Thoracic aorta (tissue), 2 donors: Measurements from ENCODE around the gene GAK. TPM values are rescaled to one million over a fixed set of nuclear protein-coding genes. Genes with fewer than 3 reads are reported as not detected.

Experiments used
- ATAC-seq: fragments of 150-250 bp; one replicate; pipeline ENCODE4 v1.8.0; 2017; ENCODE audit warnings: low read depth; ENCODE audit not compliant: insufficient number of reproducible peaks, low FRiP score
- DNase-seq: peaks from one replicate; pipeline ENCODE4 v3.0.0-alpha.2; 2020; ENCODE audit warnings: low spot score
- H3K27ac ChIP-seq, 2 donors: fragments of 200-600 bp; sonication (generic); 1 replicate in 1 of 2; 2 replicates in 1 of 2; pipeline ENCODE4 v1.5.1; 2016; ENCODE audit warnings: mild to moderate bottlenecking in 2 of 2, moderate library complexity in 2 of 2
- H3K27me3 ChIP-seq: fragments of 200-600 bp; sonication (generic); replicated peaks from 2 replicates; pipeline ENCODE4 v1.6.0; 2016; ENCODE audit warnings: mild to moderate bottlenecking; ENCODE audit not compliant: insufficient read depth
- H3K36me3 ChIP-seq: fragments of 200-600 bp; sonication (generic); one replicate; pipeline ENCODE4 v1.5.1; 2016
- H3K4me1 ChIP-seq, 2 donors: fragments of 200-600 bp; sonication (generic); 1 replicate in 1 of 2; 2 replicates in 1 of 2; pipeline versions ENCODE4 v1.5.1 to v1.6.0; 2016; ENCODE audit warnings: low read depth in 2 of 2, mild to moderate bottlenecking in 1 of 2; ENCODE audit not compliant: control insufficient read depth in 1 of 2
- H3K4me3 ChIP-seq: fragments of 200-600 bp; sonication (generic); 2 replicates; pipeline ENCODE4 v1.5.1; 2016; ENCODE audit warnings: mild to moderate bottlenecking
- H3K9me3 ChIP-seq: fragments of 200-600 bp; sonication (generic); 2 replicates; pipeline ENCODE4 v1.5.1; 2016
- CTCF ChIP-seq: fragments of 200-600 bp; sonication (generic); IDR thresholded peaks from one replicate; pipeline ENCODE4 v1.5.1; 2019; ENCODE audit warnings: antibody characterized with exemption
- total RNA-seq, 2 donors: library from RNA; depleted of rRNA; stranded (reverse); fragments of >200 nt; gene quantifications; one replicate each; pipeline versions ENCODE4 v1.1.0 to v1.2.3, GENCODE V29; 2016

GAK gene
- total RNA-seq, 2 donors from 2014 or later: 111 to 170 TPM

- Histone ChIP-seq H3K27me3 (no peaks in the 10 kb centered on the region), H3K4me1 (no peaks in the 10 kb centered on the region), H3K27ac (no peak overlapping the region), H3K4me3 (no peak overlapping the region), H3K9me3 (no peaks in the 10 kb centered on the region), H3K36me3 (peaks cover 24% of the 10 kb centered on the region)
- ATAC-seq: no peak
- no peak for DNase-seq
- no peak for TF ChIP-seq CTCF
Observed at GRCh38 chr4:956531-957230, 24.6 kb upstream of the GAK start.

GRCh38 chr4:955931-956381 lies 23.8 kb upstream of the GAK start:
- Histone ChIP-seq H3K27me3 (no peaks in the 10 kb centered on the region), H3K9me3 (no peaks in the 10 kb centered on the region), H3K27ac (no peak overlapping the region), H3K36me3 (peaks cover 20% of the 10 kb centered on the region), H3K4me3 (no peak overlapping the region), H3K4me1 (no peaks in the 10 kb centered on the region)
- no peak for TF ChIP-seq CTCF
- DNase-seq (no peak), ATAC-seq (no peak)

- no peak for DNase-seq
- no peak for ATAC-seq
- no peaks in the 10 kb centered on the region for H3K27me3 ChIP-seq
- H3K27ac ChIP-seq: no peak overlapping the region
- H3K4me1 ChIP-seq: no peaks in the 10 kb centered on the region
- no peak for TF ChIP-seq CTCF
- H3K9me3 ChIP-seq: no peaks in the 10 kb centered on the region
- H3K36me3 ChIP-seq: peaks cover 20% of the 10 kb centered on the region
- H3K4me3 ChIP-seq: no peak overlapping the region
Observed at GRCh38 chr4:955161-955921, 23.2 kb upstream of the GAK start.

- no peak overlapping the region for H3K27ac ChIP-seq
- peaks cover 20% of the 10 kb centered on the region for H3K36me3 ChIP-seq
- TF ChIP-seq CTCF: no peak
- H3K9me3 ChIP-seq: no peaks in the 10 kb centered on the region
- no peak overlapping the region for H3K4me3 ChIP-seq
- ATAC-seq (no peak), DNase-seq (no peak)
- no peaks in the 10 kb centered on the region for H3K4me1 ChIP-seq
- no peaks in the 10 kb centered on the region for H3K27me3 ChIP-seq
Observed at GRCh38 chr4:954211-955020, 22.3 kb upstream of the GAK start.

GRCh38 chr4:953574-953915 lies 21.4 kb upstream of the GAK start:
- Histone ChIP-seq H3K4me1 (no peaks in the 10 kb centered on the region), H3K4me3 (no peak overlapping the region), H3K36me3 (peaks cover 12% of the 10 kb centered on the region), H3K27me3 (no peaks in the 10 kb centered on the region), H3K9me3 (no peaks in the 10 kb centered on the region), H3K27ac (no peak overlapping the region)
- no peak for ATAC-seq
- TF ChIP-seq CTCF: no peak
- no peak for DNase-seq
